GM18511 (cell line): ENCODE results near the gene PTPRN2.
"Not testable (repeated sequence)": the region's sequence is repeated elsewhere in the genome, so short reads cannot be mapped to it uniquely, and the experiment has no call there.

ENCODE experiments used
- ATAC-seq: cut with Tn5 transposase; IDR thresholded peaks from one replicate; pipeline ENCODE4 v1.9.1; 2021; ENCODE audit warnings: mild to moderate bottlenecking, moderate library complexity; ENCODE audit not compliant: unreplicated experiment

PTPRN2 gene

DNA sequence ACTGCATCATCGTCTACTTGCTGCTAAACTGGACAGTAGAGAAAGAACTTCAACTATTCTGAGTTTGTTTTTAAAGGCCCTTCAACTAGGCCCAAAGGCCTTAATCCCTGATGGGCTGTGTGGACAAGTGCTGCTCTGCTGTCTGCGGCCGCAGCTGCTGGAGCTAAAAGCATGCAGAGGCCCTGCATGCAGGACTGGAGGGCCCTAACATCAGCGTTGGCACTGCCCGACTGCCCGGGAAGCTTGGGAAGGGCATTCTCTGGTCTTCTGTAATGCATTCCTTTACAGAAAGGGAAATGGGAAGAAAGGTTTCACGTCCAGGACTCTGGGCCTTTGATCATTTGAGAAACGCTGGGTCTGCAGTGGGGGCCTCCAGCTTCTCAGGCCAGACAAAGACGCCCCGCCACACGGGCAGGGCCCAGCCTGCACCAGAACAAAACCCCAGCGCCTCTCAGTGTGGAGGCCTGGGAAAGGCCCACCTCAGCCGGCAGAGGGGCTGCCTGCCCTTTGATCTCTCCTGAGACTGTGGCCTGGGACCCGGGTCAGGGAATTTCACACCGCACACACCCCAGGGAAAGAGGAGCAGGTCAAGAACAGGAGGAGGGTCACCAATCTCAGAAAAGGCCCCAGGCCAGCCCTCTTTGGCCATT, 1021.5 kb downstream of the PTPRN2 start:
- ATAC-seq: no peak

DNA sequence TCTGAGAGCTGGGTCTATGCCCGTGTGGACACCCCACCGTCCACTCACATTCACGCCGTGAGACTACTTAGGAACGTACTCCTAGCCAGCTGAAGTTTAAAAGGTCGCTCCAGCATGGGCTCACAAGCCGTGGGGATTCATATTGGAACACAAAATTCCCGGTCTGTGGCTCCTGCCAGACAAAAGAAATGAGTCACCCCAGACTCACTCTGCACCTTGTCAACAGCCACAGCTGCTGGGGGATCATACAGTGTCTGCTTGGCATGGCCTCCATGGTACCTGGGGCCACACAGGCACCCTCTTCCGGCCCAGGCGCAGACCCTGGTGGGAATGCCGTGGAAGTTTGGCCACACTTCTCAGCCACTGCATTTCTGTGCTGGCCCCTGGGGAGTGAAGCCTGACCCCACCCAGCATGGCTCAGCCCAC, 1022.4 kb downstream of the PTPRN2 start:
- ATAC-seq: no peak

GRCh38 chr7:157564517-157565177, 1023.0 kb downstream of the PTPRN2 start:
- ATAC-seq: no peak

- ATAC-seq: not testable (repeated sequence)
Measured at GRCh38 chr7:157563467-157564135, 1024.0 kb downstream of the PTPRN2 start.

GRCh38 chr7:157562522-157563398, 1024.9 kb downstream of the PTPRN2 start:
- not testable (repeated sequence) for ATAC-seq

GRCh38 chr7:157561816-157562410, 1025.7 kb downstream of the PTPRN2 start:
- no peak for ATAC-seq

GRCh38 chr7:157561523-157561785, 1026.2 kb downstream of the PTPRN2 start:
- no peak for ATAC-seq

GRCh38 chr7:157560710-157561522, 1026.7 kb downstream of the PTPRN2 start:
- ATAC-seq: no peak

GRCh38 chr7:157560258-157560654, 1027.4 kb downstream of the PTPRN2 start:
- no peak for ATAC-seq

DNA sequence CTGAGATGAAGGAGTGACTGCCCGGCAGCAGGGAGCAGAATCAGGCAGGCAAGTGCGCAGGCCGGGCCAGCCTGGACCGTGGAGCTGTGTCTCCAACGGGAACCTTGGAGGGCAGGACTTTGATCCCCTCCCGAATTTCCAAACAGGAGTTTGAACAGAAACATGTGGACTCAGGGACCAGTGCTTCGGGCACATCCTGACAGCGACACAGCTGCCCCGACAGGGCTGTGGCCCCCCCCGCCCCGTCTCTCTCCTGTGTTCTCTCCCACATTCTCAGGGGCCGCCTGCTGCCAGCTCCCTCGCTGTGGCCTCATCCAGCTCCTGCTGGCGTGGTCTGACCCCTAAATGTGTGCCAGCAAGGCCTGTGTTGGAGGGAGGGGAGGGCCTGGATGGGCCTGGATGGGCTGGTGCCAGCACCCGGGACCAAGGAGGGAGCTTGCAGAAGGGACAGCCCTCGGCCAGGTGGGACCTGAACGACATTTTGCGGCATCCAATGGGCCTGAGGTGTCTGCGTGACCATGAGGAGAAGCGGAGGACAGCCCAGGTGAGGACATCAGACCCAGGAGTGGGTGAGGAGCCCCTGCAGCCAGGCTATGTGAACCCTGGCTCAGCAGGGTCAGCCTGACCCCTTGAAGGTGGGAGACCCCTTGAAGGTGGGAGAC, 1027.9 kb downstream of the PTPRN2 start:
- no peak for ATAC-seq

DNA sequence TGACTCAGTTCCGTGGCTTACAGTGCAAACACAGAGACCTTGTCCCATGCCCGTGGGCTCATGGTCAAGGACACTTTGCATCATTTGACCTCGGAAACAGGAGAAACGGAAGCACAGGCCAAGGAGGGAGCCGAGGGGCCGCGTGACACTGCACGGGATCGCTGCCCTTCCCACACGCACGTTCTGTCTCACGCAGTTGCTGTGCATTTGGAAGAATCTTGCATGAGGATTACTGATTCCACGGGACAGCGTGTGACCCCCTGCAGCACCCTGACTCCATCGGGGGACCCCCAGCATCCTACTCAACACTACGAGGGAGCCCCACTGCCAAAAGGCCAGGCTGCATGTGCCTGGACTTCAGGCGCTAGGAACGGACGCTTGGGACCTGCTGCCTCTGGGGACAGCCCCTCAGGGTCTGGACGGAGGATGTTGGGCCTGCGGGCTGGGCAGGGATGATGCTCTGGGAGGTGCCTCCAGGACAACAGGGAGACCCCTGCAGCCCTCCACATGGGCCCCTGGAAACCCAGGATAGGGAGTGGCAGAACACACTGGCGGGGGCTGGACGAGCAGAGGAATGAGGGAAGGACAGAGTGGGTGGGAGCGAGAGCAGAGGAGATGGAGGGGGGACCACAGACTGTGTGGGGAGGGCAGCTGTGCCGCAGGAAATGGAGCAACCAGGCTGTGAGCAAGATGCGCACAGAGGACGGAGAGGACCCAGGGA, 1028.6 kb downstream of the PTPRN2 start:
- no peak for ATAC-seq

DNA sequence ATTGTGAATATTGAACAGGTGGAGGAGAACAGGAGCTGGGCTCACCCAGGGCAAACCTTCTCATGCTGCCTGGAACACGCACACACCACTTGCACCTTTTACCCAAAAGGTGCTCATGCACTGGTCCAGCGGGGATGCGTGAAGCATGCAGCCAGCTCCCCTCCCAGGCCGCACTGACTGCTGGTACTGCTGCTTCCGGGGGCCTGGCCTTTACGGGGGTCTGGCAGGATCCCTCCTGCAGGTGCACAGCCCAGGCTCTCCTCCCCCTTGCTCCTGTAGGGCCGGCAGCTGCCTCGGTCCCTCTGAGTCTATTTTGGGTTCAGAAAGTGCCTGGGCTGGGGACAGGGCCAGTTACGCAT, 1029.1 kb downstream of the PTPRN2 start:
- ATAC-seq: no peak

- ATAC-seq: no peak
Measured at GRCh38 chr7:157558061-157558460, 1029.6 kb downstream of the PTPRN2 start.

DNA sequence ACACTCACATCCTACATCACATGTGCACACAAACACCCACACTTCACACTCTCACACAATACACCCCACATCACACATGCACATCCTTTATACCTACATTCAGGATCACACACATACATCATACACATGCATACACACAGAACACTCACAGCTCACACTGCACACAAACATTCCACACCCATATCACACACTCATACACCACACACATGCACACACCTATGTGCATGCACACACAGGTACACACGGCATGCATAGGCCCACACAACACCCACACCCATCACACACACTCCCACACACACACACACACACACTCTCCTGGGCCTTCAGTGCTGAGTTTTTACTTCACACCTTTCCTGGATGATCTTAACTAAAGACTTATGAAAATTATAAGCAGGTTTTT, 1030.4 kb downstream of the PTPRN2 start:
- no peak for ATAC-seq

GRCh38 chr7:157556642-157556944, 1031.0 kb downstream of the PTPRN2 start:
- ATAC-seq: no peak

GRCh38 chr7:157555944-157556641, 1031.5 kb downstream of the PTPRN2 start:
- no peak for ATAC-seq

GRCh38 chr7:157555313-157555712, 1032.3 kb downstream of the PTPRN2 start:
- ATAC-seq: no peak

DNA sequence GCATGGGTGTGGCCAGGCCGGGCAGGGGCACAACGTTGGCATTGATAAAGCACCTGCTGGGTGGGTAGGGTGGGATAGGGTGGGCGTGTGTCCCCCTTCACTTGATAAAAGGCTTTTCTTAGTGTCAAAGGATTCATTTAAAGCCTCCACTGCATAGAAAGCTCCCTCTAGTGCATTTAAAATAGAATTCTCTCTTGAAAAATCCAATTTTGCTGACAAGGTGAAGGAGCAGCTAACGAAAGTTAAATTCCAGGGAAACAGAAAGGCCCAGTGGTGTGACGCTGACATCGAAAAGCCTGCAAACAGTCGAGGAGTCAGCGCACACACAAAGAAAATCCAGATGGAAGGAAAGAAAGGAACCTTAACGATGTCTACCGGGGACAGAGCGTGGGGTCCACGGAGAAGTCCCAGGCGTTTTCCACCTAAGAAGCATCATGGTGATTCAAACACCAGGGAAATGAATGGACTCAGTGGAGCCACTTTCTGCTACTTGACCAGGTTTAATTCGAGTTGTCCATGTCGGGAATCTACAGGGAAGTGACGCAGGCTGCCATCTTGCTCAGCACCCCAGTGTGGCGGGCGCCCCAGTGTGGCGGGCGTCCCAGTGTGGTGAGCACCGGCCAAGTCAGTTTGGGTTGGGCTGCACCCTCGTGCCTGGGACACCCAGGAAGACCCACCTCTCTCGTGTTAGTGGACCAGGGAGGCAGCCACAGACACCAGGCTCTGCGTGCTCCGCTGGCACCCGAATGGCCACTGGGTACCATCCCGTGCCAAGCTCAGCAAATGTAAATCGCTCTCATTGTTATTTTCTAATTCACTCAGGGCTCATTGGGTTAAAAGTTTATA, 1033.0 kb downstream of the PTPRN2 start:
- no peak for ATAC-seq
